Gastrocnemius medialis (tissue), 4 donors: Measurements from ENCODE around the gene OPCML.

Source experiments
- CTCF ChIP-seq, 5 experiments: fragments of 450-650 bp in 3 of 5; fragments of 200-600 bp in 2 of 5; sonication (generic) in 2 of 5; IDR thresholded peaks in 4 of 5; conservative IDR thresholded peaks in 1 of 5; 1 replicate in 4 of 5; 2 replicates in 1 of 5; pipeline ENCODE4 v1.5.1; 2016 to 2019; ENCODE audit warnings: antibody characterized with exemption in 5 of 5, mild to moderate bottlenecking in 3 of 5, moderate library complexity in 3 of 5
- POLR2A ChIP-seq, 2 donors: fragments of 450-650 bp; IDR thresholded peaks; one replicate each; pipeline ENCODE4 v1.6.1; 2017; ENCODE audit warnings: antibody characterized with exemption in 2 of 2, mild to moderate bottlenecking in 2 of 2, moderate library complexity in 2 of 2

GRCh38 chr11:133526790-133527189 lies 5.5 kb downstream of the OPCML start:
- TF ChIP-seq CTCF (IDR thresholded peaks at IDR 0.05 in 4 of 5, conservative IDR thresholded peaks at IDR 0.05 in 1 of 5): no peak
- TF ChIP-seq POLR2A (IDR thresholded peaks at IDR 0.05): no peak
